Measurements from ENCODE around the gene SIX3.

- TF ChIP-seq POLR2A (IDR thresholded peaks at IDR 0.05; ENCODE audit: low read depth, low read length) (no peak), TAF1 (IDR thresholded peaks at IDR 0.05; ENCODE audit: borderline replicate concordance, low read depth, low read length) (no peak), POLR2AphosphoS5 (IDR thresholded peaks at IDR 0.05; ENCODE audit: low read depth, low read length) (no peak)
These were observed 25.2 kb upstream of the SIX3 start for GRCh38 chr2:44916291-44916690.

All from GM12892 (cell line).